Vagina (tissue), 2 donors: ENCODE measurements around the gene TTC33.

Experiments
- POLR2A ChIP-seq, 2 donors: fragments of 450-650 bp; IDR thresholded peaks; one replicate each; pipeline ENCODE4 v1.6.1; 2017; ENCODE audit warnings: antibody characterized with exemption in 2 of 2, mild to moderate bottlenecking in 2 of 2, moderate library complexity in 2 of 2
- TF ChIP-seq, protein P1 (sequence below), 3 experiments: fragments of 450-650 bp in 2 of 3; fragments of 200-600 bp in 1 of 3; sonication (generic) in 1 of 3; IDR thresholded peaks; one replicate each; pipeline ENCODE4 v1.5.1; 2017 to 2019; ENCODE audit warnings: antibody characterized with exemption in 3 of 3, mild to moderate bottlenecking in 2 of 3, moderate library complexity in 2 of 3

DNA sequence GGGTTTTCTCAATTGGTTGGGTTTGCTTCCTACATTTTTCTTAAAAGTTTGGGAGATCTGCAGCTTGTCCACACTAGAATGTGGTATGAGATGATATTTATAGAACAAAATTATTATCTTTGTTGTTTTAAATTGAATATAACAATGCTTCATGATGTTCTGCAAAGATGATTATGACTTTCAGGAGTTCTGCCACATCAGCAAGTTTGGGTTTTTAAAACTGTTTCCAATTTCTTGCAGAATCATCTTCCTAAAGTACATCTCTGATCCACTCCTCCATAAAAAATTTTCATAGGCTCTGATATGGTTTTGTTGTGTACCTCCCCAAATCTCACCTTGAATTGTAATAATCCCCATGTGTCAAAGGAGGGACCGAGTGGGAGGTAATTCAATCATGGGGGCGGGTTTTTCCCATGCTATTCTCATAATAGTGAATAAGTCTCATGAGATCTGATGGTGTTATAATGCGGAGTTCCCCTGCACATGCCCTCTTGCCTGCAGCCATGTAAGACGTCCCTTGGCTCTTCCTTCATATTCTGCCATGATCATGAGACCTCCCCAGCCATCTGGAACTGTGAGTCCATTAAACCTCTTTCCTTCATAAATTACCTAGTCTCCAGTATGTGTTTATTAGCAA, 195.2 kb downstream of the TTC33 start:
- TF ChIP-seq, protein P1, sequence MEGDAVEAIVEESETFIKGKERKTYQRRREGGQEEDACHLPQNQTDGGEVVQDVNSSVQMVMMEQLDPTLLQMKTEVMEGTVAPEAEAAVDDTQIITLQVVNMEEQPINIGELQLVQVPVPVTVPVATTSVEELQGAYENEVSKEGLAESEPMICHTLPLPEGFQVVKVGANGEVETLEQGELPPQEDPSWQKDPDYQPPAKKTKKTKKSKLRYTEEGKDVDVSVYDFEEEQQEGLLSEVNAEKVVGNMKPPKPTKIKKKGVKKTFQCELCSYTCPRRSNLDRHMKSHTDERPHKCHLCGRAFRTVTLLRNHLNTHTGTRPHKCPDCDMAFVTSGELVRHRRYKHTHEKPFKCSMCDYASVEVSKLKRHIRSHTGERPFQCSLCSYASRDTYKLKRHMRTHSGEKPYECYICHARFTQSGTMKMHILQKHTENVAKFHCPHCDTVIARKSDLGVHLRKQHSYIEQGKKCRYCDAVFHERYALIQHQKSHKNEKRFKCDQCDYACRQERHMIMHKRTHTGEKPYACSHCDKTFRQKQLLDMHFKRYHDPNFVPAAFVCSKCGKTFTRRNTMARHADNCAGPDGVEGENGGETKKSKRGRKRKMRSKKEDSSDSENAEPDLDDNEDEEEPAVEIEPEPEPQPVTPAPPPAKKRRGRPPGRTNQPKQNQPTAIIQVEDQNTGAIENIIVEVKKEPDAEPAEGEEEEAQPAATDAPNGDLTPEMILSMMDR (IDR thresholded peaks at IDR 0.05) = no peak
- TF ChIP-seq POLR2A (IDR thresholded peaks at IDR 0.05) = no peak
